ENCODE data around the gene GOLGA7B.

GOLGA7B gene

DNA sequence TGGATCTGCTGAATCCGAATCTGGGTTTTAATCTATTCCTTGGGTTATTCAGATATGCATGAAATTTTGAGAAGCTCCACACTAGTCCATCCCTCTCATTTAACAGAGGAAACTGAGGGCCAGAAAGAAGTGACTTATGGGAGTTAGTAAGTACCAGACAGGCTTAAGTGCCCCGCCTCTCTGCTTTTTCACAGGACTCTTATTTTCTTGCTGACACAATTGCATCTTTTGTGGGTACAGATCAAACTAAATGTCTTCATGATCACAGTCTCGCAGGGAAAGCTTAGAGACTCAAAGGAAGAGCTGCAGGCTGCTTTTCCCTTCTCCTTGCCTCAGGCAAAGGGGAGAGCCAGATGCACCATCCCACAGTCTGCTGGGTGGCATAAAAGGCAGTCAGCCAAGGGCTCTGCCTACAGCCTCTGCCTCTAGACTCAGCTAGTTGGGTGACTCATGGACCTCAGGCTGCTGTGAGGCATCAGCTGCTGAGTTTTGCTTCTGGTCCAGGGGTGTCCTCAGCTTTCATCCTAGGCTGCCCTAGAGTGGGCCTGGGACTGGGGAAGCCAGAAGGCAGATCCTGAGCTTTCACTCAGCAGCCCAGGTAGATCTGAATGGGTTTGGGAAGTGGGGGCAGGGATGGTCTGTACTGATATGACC is 11.6 kb downstream of the GOLGA7B start:
- no peak for DNase-seq
- in situ Hi-C loops (cut with MboI; ENCODE audit: low pct_unique_long_range_greater_than_20kb, low sequenced_read_pairs), result no loop called here

DNA sequence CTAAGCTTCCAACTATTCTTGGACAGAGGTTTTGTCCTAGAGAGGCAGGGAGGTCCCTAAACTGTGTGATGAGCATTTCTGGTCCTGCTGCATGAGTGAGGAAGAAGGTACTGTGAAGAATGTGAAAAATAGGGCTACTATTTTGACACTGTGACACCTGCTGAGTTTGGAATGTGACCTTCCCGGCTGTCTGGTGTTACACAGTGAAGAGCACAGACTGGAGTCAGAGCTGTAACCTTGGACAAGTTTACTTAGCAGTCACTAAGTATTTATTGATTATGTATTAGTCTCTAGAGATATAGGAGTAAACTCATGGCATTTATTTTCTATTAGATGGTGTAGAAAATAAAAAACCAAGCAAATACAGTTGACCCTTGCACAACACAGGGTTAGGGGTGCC is 12.3 kb downstream of the GOLGA7B start:
- DNase-seq, result no peak
- in situ Hi-C loops (cut with MboI; ENCODE audit: low pct_unique_long_range_greater_than_20kb, low sequenced_read_pairs), result no loop called here

DNA sequence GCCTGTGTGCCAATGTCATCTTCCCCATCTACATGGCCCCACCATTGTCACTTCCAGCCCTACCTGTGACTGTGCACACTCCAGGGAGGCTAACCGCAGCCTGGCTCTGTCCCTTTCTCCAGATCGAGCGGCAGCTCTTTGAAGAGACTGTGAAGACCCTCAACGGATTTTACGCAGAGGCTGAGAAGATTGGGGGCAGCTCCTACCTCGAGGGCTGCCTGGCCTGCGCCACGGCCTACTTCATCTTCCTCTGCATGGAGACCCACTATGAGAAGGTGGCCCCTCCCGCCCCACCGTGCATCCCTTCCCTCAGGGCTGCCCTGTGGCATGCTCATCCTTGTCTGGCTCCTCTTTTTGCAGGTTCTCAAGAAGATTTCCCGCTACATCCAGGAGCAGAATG is 14.2 kb downstream of the GOLGA7B start:
- in situ Hi-C loops (cut with MboI; ENCODE audit: low pct_unique_long_range_greater_than_20kb, low sequenced_read_pairs), result no loop called here
- no peak for DNase-seq

DNA sequence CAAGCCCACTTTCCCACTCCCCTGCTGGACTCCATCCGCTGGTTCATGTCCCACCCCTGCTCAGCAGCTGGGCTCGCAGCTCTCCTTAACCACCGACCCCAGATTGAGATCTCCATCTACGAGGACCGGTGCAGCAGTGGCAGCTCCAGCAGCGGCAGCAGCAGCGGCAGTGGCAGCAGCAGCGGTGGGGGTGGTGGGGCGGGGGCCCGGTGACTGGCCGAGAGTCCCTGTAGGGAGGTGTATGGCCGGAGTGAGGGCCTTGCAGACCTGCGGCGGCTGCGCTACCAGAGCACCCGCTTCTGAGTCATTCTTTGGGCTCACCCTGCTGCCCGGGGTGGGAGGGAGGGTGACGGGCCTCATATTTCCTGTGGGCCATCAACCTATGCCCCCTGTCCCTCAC is 15.8 kb downstream of the GOLGA7B start:
- in situ Hi-C loops (cut with MboI; ENCODE audit: low pct_unique_long_range_greater_than_20kb, low sequenced_read_pairs), result no loop called here
- no peak for DNase-seq

DNA sequence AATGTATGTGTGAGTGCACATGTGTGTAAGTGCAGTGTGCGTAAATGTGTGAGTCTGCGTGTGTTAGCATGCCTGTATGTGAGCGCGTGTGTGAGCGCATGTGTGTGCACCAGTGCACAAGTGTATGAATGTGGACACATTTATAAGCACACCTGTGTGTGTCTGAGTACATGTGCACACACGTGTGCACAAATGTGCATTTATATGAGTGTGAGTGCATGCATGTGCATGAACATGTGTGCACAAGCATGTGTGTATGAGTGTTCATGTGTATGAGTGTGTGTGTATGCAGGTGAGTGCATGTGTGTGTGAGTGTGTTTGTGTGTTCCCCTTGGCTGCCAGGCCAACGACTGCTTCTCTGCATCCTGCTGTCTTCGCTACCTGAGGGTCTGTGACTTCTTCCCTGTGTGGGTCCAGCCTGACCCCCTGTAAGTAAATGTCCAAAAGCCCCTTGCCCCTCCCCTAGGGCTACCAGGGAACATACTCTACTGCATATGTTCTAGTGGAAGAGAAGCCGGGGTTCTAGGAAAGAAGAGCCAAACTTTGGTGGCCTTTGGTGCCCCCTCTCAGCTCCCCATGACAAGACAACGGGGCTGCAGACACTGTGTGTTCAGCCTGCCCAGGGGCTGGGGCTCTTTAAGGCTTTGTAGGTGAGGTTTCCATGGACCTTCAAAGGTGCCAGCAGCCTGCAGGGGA is 17.0 kb downstream of the GOLGA7B start:
- DNase-seq, result no peak
- in situ Hi-C loops (cut with MboI; ENCODE audit: low pct_unique_long_range_greater_than_20kb, low sequenced_read_pairs), result no loop called here

DNA sequence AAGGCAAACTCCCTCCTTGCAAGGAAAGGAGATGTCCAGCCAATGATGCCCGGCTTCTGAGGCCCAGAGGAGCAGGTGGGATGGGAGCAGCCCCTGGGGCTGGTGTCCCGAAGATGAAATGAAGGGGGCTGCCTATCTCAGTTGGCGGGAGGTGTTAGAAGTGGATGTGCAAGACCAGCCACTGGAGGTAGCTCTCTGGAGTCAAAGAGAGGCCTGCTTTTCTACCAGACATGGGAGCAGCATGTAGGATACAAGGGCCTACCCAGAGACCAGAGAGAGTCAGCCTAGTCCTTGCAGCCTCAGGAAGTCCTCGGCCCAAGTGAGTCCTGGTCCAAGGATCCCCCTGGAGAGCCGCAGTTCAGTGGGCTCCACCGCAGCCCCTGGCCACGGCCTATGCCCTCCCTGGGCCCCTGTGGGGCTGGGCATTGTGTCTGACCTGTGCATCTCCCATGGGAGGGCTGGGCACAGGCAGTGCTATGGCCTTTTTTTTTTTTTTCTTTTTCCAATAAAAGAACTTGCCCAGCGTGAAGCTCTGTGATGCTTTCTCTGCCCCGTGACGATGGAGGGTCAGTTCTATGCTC is 17.7 kb downstream of the GOLGA7B start:
- no peak for DNase-seq
- in situ Hi-C loops (cut with MboI; ENCODE audit: low pct_unique_long_range_greater_than_20kb, low sequenced_read_pairs), result no loop called here

DNA sequence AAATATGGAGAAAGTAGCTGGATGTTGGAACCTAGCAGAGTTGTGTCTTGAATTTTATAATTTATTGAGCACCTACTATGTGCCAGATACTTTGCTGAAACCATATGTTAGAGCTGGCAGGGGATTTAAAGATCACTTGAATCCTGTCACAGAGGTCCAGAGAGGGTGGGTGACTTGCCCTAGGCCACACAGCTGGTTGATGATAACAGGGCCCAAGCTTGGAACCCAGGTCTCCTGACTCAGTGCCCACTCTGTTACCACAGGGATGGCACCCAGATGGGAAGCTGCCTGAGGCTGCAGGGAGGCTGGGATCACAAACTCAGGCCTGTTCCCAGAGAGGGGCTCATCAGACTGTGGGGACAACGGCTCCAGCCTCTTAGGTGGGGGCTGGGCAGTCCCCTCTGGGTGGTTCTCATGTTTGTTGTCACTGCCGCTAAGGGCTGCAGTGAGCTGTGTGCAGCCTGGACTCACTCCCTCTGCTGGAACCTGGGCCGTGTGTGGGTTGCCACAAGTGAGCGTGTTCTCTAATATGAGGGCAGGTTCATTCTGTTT is 18.6 kb downstream of the GOLGA7B start:
- no peak for DNase-seq
- in situ Hi-C loops (cut with MboI; ENCODE audit: low pct_unique_long_range_greater_than_20kb, low sequenced_read_pairs), result no loop called here

DNA sequence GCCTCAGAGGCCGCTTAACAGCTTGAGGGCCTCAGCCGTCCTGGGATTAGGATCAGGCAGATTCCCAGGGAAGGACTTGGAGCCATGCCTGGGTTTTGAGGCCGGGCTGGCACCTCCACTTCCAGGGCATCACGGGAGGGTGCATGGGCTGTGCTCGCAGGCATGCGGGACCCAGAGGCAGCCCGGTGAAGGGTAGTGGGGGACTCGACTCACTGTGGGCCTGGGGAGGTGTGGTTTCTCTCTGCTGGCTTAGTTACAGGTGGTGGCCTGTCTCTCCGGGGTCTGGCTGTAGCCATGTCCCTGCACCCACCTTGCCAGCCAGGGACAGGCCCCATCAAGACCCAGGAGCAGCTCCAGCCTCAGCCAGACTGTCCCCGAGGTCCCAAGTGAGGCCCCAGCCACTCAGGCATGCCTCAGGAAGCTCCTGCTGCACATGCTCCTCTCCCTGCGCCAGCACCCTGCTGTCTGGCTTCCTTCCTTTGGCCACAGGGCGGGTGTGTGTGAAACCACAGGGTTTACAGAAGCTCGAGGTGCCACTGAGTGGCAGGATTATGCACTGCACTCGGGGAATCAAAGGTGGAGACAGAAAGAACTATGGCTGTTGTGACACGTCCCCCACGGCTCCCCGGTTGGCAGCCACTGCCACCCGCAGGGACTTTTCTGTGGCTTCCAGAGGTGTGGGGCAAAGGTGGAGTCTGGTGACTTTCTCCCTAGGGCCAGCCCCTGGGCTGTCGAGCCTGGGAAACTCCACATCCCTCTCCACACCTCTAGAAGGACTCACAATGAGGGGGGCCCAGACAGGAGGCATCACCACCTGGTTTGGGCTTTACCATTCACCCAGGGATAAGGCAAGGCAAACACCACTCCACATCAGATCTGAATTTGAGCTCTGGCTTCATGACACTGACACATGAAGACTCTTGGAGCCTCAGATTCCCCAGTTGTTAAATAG is 19.7 kb downstream of the GOLGA7B start:
- DNase-seq, result peak; percentile 93
- in situ Hi-C loops (cut with MboI; ENCODE audit: low pct_unique_long_range_greater_than_20kb, low sequenced_read_pairs), result no loop called here

DNA sequence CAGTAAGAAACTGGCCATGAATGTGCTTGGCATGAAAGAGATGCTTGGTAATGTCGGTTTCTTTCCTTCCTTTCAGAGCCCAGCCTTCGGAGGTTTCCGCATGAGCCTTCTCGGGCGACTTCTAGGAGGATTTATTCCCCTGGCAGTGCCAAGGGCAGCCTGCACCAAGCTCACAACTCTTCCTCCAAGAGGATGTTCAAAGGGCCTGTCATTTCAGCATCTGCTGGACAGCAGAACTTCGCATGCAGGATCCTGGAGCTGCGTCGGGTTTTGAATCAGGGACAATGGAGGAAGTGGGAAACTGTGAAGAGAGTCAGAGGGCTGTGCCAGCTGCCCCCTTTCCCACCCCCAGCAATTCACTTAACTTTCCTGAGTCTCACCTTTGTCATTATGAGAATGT is 21.3 kb downstream of the GOLGA7B start:
- in situ Hi-C loops (cut with MboI; ENCODE audit: low pct_unique_long_range_greater_than_20kb, low sequenced_read_pairs), result no loop called here
- no peak for DNase-seq

DNA sequence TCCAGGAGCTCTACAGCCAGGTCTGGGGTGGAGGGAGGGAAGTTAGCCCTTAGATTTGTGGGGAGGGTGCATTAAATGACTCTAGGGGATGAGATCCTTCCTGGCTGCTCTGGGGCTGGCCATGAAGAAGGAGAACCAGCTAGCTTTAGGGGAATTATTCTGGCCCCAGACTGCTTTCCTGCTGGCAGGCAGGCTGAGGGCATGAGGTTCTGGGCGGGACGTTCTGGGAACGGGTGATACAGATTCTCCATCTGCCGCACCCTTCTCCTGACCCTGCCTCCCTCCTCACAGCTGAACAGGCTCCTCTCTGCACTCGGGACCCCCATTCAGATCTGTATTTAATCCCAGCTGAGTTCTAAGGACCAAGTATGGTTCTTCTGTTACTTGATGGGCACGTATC is 23.9 kb downstream of the GOLGA7B start:
- in situ Hi-C loops (cut with MboI; ENCODE audit: low pct_unique_long_range_greater_than_20kb, low sequenced_read_pairs), result no loop called here
- no peak for DNase-seq

DNA sequence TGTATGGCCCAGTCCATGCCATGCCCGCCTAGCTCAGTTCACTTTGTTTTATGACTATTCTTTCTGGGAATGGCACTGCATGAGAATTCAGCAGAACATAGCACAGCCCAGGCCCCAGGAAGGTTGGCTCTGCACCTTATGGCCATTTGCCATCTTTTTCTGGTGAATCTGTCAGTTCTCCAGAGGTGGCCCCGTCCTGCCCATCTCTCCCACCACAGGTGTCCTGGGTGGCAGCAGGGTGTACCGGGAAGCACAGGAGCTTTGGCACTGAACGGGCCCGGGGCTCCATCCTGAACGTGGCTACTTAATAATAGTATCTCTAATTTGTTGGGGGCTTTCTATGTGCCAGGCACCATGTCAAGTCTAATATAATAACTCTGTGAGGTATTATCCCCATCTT is 24.7 kb downstream of the GOLGA7B start:
- in situ Hi-C loops (cut with MboI; ENCODE audit: low pct_unique_long_range_greater_than_20kb, low sequenced_read_pairs), result no loop called here
- DNase-seq, result no peak

DNA sequence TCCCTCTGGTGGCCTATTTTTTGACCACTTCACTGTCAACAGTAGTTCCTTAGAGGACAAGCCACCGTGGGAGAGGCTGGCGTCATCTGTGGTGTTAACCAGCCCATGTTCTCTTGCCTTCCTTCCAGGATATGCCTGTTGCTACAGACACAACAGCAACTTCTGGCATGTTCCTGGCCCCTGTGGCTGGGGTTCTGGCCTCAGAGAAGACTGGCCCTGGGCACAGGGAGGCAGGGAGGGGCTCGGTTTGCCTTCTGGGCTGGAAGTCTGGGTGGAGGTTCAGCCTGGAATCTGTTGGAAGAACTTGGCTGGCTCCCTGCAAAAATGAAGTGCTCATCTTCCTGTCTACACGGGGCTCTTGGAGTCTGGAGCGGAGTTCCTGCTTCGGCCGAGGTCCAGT is 25.7 kb downstream of the GOLGA7B start:
- no peak for DNase-seq
- in situ Hi-C loops (cut with MboI; ENCODE audit: low pct_unique_long_range_greater_than_20kb, low sequenced_read_pairs), result no loop called here

DNA sequence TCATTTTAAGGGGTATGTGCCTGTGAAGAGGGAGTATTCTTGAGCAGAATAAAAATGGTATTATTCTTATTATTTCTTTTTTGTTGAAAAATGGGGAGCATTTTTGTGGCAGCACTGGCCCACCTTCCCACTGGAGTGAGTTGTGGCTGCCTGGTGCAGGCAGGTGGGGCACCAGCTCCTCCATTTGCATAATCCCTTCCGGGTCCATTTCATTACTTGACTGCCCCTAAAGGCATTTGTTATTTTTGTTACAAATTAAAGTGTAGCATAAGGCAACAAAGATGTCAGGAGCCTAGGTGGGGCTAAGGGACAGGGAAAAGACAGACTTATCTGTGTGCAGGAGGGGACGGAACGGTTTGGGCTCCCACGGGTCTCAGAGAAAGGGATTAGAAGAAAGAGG is 26.8 kb downstream of the GOLGA7B start:
- in situ Hi-C loops (cut with MboI; ENCODE audit: low pct_unique_long_range_greater_than_20kb, low sequenced_read_pairs), result no loop called here
- no peak for DNase-seq

DNA sequence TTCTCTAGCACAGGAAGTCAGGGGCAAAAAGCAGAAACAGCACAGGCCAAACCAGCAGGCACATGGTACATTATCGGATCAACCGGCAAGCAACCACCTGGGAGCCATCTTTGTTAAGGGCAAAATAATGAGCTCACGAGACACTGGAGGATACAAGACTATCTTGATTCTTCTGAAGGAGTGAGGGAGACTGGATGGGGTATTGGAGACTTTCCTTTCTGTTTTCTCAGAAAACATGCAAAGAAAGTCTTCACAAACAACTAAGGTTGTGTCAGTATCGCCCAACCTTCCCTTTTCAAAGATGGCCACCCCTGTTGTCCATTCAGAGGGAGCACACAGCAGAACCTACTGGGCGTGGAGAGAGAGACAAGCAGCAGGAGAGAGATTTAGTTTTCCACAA is 29.6 kb downstream of the GOLGA7B start:
- in situ Hi-C loops (cut with MboI; ENCODE audit: low pct_unique_long_range_greater_than_20kb, low sequenced_read_pairs), result no loop called here
- DNase-seq, result no peak

DNA sequence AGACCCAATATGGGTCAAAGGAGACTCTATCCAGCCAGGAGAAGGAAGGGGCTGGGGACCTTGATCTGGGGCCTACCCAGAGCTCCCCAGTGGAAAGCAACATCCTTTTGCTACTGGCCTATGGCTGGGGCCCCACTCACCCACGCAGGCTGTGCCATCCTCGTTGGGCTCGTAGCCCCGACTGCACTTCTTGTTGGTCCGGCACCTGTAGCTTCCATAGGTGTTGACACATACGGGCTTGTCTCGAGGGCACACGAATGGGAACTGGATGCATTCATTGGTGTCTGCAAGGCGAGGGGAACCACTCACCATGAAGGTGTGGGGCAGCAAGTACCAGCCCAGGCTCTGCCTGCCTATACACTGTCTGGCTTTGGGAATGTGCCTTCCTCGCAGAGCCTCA is 30.5 kb downstream of the GOLGA7B start:
- no peak for DNase-seq
- in situ Hi-C loops (cut with MboI; ENCODE audit: low pct_unique_long_range_greater_than_20kb, low sequenced_read_pairs), result no loop called here

DNA sequence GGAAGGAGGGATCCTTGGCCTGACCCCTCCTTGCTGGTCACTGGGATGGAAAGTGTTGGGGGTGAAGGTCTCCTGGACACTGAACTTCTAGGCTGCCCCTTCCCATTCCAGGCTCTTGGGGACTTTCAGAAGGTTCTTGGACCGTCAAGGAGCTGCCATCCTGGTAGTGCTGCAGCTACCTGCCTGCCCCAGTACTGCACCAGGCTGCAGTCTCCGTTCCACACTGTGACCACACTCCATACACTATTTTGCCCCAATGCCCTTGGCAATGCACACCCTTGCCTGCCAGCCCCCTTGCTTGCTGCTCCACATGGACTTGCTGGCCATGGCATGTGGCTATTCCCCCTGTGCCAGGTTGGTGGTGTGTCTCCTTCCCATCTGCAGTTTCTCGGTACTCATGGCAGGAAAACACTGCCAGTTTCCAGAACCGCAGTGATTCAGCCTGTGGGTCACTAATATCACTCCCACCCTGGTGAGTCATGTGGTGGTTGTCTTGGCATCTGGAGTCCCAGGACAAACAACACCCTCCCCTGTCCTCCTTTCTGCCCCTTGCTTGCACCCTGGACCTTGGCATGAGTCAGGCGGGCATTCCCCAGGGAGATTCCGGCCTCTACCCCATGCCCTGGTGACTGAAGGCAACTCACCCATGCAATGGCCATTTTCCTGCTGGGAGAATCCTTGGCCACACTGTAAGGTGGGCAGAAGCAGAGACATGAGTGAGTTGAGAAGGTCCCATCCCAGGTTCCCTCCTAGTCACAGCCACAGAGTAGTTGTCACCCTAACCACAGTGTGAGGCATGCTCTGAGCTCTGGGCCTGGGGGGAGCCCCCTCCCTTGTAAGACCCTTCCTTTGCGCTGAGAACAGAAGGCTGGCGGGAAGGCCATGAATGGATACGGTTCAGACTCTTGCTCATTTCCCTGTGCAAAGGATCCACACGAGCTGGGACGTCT is 32.8 kb downstream of the GOLGA7B start:
- no peak for DNase-seq
- in situ Hi-C loops (cut with MboI; ENCODE audit: low pct_unique_long_range_greater_than_20kb, low sequenced_read_pairs), result no loop called here

DNA sequence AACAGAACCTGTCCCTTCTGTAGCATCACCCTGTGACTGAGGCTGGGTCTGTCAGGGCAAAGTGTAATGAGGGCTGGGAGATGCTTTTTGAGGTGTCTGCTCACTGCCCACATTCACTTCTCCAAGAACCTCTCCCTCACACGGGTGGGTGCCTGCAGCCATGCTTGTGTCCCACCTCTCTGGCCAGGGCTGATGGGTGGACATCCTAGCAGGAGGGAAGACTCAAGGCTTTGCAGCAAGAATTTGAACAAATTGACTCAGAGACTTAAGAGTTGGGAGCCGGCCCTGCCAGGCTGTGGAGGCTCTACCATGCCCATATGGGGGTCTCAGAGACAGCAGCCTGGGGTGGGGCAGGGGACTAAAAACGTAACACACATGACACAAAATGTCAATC is 33.4 kb downstream of the GOLGA7B start:
- in situ Hi-C loops (cut with MboI; ENCODE audit: low pct_unique_long_range_greater_than_20kb, low sequenced_read_pairs), result no loop called here
- no peak for DNase-seq

DNA sequence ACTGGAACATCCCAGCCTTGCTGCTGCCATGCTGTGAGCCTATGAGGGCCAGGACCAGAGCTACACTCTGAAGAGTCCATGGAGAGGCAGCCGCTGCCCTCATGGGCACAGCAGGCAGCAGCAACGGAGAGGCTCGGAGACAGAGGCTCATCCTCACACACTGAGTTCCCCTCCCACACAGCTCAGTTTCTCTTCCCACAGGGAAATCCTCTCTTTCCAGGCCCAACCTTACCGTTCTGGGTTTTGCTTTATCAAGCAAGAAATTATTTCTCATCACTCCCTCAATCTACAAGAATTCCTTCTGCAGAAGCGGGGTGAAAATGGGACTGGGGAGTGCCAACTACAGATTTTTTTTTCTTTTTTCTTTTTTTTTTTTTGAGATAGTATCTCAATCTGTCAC is 36.6 kb downstream of the GOLGA7B start:
- no peak for DNase-seq
- in situ Hi-C loops (cut with MboI; ENCODE audit: low pct_unique_long_range_greater_than_20kb, low sequenced_read_pairs), result no loop called here

DNA sequence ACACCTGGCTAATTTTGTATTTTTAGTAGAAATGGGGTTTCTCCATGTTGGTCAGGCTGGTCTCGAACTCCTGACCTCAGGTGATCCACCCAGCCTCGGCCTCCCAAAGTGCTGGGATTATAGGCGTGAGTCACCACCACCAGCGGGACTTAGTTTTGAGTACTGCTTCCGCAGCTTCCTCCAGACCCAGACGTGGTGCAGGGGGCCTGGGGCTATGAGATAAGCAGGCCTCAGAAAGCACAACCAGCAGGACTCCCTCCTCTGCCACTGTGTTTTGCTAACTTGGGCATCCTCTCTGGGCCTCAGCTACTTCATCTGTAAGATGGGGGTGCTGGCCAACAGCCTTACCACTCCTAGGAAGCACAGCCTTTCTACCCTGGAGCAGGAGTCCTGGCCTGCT is 37.8 kb downstream of the GOLGA7B start:
- in situ Hi-C loops (cut with MboI; ENCODE audit: low pct_unique_long_range_greater_than_20kb, low sequenced_read_pairs), result no loop called here
- DNase-seq, result no peak
